OCI-LY3 (cell line): Measurements from ENCODE around the gene TTLL8.

Source experiments
- H2AFZ ChIP-seq: fragments of 200-600, 300-600 bp; shearing (Covaris generic); 2 replicates; pipeline ENCODE4 v1.6.0; 2014; ENCODE audit warnings: antibody characterized with exemption, low read depth, low read length
- H3K27ac ChIP-seq: fragments of 200-600, 300-600 bp; sonication (generic); 2 replicates; pipeline ENCODE4 v1.5.1; 2014; ENCODE audit warnings: mild to moderate bottlenecking, low read length, moderate library complexity, mixed read lengths
- H3K27me3 ChIP-seq: fragments of 200-600, 300-600 bp; sonication (generic); 2 replicates; pipeline ENCODE4 v1.6.1; 2014; ENCODE audit warnings: low read depth, low read length, mixed read lengths
- H3K36me3 ChIP-seq: fragments of 200-600, 300-600 bp; sonication (generic); replicated peaks from 2 replicates; pipeline ENCODE3; 2014; ENCODE audit warnings: low read depth, low read length, mixed read lengths
- H3K4me1 ChIP-seq: fragments of 300-600, 200-600 bp; sonication (generic); 2 replicates; pipeline ENCODE4 v1.6.1; 2014; ENCODE audit warnings: low read length, mixed read lengths
- H3K4me2 ChIP-seq: fragments of 200-600, 300-600 bp; sonication (generic); 2 replicates; pipeline ENCODE4 v1.6.1; 2014; ENCODE audit warnings: low read length, mixed read lengths
- H3K4me3 ChIP-seq: fragments of 300-600, 200-600 bp; sonication (generic); 2 replicates; pipeline ENCODE4 v1.5.1; 2014; ENCODE audit warnings: antibody characterized with exemption, mild to moderate bottlenecking, low read length, moderate library complexity
- H3K79me2 ChIP-seq: fragments of 300-600, 200-600 bp; shearing (Covaris generic); 2 replicates; pipeline ENCODE4 v1.6.1; 2014; ENCODE audit warnings: mild to moderate bottlenecking, low read length, mixed read lengths
- H3K9ac ChIP-seq: fragments of 300-600, 200-600 bp; shearing (Covaris generic); 2 replicates; pipeline ENCODE4 v1.6.0; 2014; ENCODE audit warnings: mild to moderate bottlenecking, low read length, moderate library complexity
- H3K9me3 ChIP-seq: fragments of 200-600, 300-600 bp; shearing (Covaris generic); 2 replicates; pipeline ENCODE4 v1.6.1; 2014; ENCODE audit warnings: low read length, mixed read lengths; ENCODE audit not compliant: insufficient read depth
- H4K20me1 ChIP-seq: fragments of 200-600, 300-600 bp; sonication (generic); 2 replicates; pipeline ENCODE4 v1.6.1; 2016; ENCODE audit warnings: low read length, mixed read lengths; ENCODE audit not compliant: insufficient read depth
- CTCF ChIP-seq: fragments of 200-600, 300-600 bp; sonication (generic); IDR thresholded peaks from 2 replicates; pipeline ENCODE4 v1.5.1; 2014; ENCODE audit warnings: antibody characterized with exemption, low read length, low read depth
- EZH2phosphoT487 ChIP-seq: fragments of 200-600 bp; shearing (Covaris generic); IDR thresholded peaks from 2 replicates; pipeline ENCODE4 v1.6.1; 2018; ENCODE audit warnings: antibody characterized with exemption, mixed run types, low read depth

TTLL8 gene

GRCh38 chr22:50058061-50058905 is at the start of gene TTLL8:
Gene TTLL8, minus strand, starts transcription at chr22:50058298.
- no peak within 1 kb of the TSS for H2AFZ ChIP-seq
- no peak within 1 kb of the TSS for H3K4me3 ChIP-seq

DNA sequence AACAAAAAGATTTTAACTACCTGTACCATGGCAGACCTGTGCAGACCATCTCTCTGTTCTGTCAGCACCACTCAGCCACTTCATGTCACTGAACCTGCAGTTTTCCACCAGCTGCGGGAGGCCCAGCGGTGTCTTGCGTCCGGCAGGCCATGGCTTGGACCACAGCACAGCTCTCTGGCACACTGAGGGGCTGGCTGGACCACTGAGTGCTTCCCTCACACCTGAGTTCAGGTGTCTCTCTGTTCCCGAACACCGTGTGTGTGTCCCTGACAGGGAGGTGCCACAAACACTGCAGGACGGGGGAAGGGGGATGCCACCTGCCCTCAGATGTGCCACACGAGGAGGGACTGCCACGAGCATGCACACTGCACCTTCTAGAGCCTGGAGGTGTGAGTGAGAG is 49.4 kb upstream of the TTLL8 start:
- Histone ChIP-seq H4K20me1 (no peaks in the 10 kb centered on the region), H3K27ac (no peak overlapping the region), H3K4me3 (no peak overlapping the region), H3K9me3 (no peaks in the 10 kb centered on the region), H3K36me3 (no peaks in the 10 kb centered on the region), H3K9ac (no peak overlapping the region), H2AFZ (no peak overlapping the region), H3K4me1 (peaks cover 9% of the 10 kb centered on the region; the same call in 1 of the 2 replicates), H3K27me3 (no peaks in the 10 kb centered on the region), H3K79me2 (no peaks in the 10 kb centered on the region), H3K4me2 (no peak overlapping the region)
- no peak for TF ChIP-seq EZH2phosphoT487
- TF ChIP-seq CTCF = no peak

More at GRCh38 chr22:50058061-50058905, at the start of gene TTLL8:
- TF ChIP-seq CTCF = no peak
- no peak for TF ChIP-seq EZH2phosphoT487
- H3K9me3 ChIP-seq = no peaks in the 10 kb centered on the region
- no peak within 1 kb of the TSS for H3K9ac ChIP-seq
- no peak within 1 kb of the TSS for H3K27ac ChIP-seq
- no peaks in the 10 kb centered on the region for H3K79me2 ChIP-seq
- H4K20me1 ChIP-seq = no peaks in the 10 kb centered on the region
- H3K36me3 ChIP-seq = no peaks in the 10 kb centered on the region
- no peak within 1 kb of the TSS for H3K4me2 ChIP-seq
- no peaks in the 10 kb centered on the region for H3K27me3 ChIP-seq
- no peaks in the 10 kb centered on the region for H3K4me1 ChIP-seq

DNA sequence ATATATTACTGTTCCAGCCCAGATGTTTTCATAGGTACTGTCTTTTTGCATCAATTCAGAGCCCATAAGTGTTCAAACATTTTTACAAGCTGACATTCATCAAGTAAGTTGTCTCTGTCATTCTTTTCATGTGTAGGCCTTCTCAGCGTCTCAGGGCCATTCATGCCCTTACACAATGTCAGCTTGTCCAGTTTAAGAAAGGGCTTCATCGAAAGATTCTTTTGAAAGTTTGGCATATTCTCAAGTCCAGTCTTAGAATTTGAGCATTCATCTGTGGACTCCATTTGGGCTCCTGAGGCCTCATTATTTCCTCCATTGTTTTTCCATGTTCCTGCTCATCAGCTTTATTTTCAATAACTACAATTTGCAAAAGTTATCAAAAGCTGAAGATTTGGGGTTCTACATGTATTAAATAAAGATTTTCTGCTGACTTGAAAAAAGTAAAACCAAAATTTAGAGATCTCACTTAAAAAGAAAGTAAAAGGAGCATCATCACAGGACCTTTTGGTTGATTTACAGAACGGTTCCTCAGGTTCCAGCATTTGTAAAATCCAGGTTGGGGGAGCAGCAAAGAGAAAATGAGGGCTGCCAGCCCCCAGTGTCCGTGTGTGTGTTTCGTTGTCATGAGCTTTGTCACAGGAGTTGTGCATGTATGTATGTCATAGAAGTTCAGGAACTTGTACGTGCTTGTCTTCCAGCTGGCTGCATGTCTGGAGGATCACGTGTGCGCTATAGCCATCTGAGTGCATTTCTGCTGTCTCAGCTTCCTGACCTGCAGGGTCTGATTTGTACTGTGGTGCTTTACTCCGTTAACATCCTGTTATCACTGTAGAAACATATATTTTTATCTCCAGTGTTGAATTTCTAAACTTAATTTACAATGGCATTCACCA is 47.4 kb upstream of the TTLL8 start:
- Histone ChIP-seq H4K20me1 (no peaks in the 10 kb centered on the region), H3K27ac (no peak overlapping the region), H3K27me3 (no peaks in the 10 kb centered on the region), H3K9me3 (no peaks in the 10 kb centered on the region), H3K79me2 (no peaks in the 10 kb centered on the region), H3K9ac (0 out of 2 replicates have a peak overlapping the region, but pooled peaks have one; percentile 13), H3K4me1 (peaks cover 5% of the 10 kb centered on the region; the same call in 1 of the 2 replicates), H3K36me3 (no peaks in the 10 kb centered on the region), H3K4me3 (peak overlapping the region; percentile 55; the same call in 1 of the 2 replicates), H2AFZ (peak overlapping the region; percentile 93), H3K4me2 (peak overlapping the region; percentile 66)
- TF ChIP-seq EZH2phosphoT487 = no peak
- no peak for TF ChIP-seq CTCF

- TF ChIP-seq CTCF = no peak
- no peak for TF ChIP-seq EZH2phosphoT487
- H3K4me2 ChIP-seq = no peak overlapping the region
- peaks cover 5% of the 10 kb centered on the region; the same call in 1 of the 2 replicates for H3K4me1 ChIP-seq
- H3K79me2 ChIP-seq = no peaks in the 10 kb centered on the region
- no peaks in the 10 kb centered on the region for H4K20me1 ChIP-seq
- no peaks in the 10 kb centered on the region for H3K27me3 ChIP-seq
- H3K36me3 ChIP-seq = no peaks in the 10 kb centered on the region
- no peak overlapping the region for H3K27ac ChIP-seq
- no peaks in the 10 kb centered on the region for H3K9me3 ChIP-seq
- H3K4me3 ChIP-seq = no peak overlapping the region
- no peak overlapping the region for H2AFZ ChIP-seq
- H3K9ac ChIP-seq = no peak overlapping the region
Observed at GRCh38 chr22:50104141-50104544, 46.0 kb upstream of the TTLL8 start.
